ENCODE measurements around the gene CMPK2.

DNA sequence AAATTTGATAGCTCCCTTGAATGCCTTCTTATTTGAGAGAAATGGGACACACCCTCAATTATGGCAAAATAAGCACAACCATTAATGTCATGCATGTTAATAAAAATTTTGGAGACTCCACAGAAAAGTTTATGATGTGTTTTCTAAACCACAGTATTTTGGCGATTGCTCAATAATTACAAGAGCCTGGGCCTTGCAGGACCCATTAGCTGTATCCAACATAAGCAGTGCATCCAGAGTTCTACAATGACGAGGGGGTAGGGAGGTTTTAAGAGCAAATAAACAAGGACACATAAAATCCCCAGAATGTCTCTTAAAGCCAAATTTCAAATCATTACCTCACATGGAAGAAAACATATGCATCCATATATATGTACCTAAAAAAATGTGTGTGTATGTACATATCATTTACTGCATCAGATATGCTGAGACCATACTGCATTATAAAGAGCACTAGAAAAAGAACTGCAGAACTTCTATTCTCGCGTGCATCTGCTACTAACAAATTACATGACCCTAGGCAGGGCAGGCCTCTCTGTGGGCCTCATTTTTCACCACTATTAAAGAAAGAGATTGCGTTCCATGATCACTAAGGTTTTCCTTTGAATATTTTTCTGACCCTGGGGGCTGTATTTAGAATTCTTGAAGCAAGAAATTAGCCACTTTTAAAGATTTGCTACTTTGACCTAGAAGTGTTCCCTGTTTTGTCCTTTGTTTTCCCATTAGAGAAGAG is 38.0 kb downstream of the CMPK2 start:
- TF ChIP-seq, protein P1, sequence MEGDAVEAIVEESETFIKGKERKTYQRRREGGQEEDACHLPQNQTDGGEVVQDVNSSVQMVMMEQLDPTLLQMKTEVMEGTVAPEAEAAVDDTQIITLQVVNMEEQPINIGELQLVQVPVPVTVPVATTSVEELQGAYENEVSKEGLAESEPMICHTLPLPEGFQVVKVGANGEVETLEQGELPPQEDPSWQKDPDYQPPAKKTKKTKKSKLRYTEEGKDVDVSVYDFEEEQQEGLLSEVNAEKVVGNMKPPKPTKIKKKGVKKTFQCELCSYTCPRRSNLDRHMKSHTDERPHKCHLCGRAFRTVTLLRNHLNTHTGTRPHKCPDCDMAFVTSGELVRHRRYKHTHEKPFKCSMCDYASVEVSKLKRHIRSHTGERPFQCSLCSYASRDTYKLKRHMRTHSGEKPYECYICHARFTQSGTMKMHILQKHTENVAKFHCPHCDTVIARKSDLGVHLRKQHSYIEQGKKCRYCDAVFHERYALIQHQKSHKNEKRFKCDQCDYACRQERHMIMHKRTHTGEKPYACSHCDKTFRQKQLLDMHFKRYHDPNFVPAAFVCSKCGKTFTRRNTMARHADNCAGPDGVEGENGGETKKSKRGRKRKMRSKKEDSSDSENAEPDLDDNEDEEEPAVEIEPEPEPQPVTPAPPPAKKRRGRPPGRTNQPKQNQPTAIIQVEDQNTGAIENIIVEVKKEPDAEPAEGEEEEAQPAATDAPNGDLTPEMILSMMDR (IDR thresholded peaks at IDR 0.05; ENCODE audit: poor library complexity): no peak
- no peak for TF ChIP-seq EZH2 (IDR thresholded peaks at IDR 0.05; ENCODE audit: borderline replicate concordance)
